ENCODE results near the gene C17orf58.

- TF ChIP-seq GATA2 (IDR thresholded peaks at IDR 0.05; ENCODE audit: low read depth, low read length) = no peak
- no peak for TF ChIP-seq GATA3 (IDR thresholded peaks at IDR 0.05; ENCODE audit: low read depth, low read length)
Observed at GRCh38 chr17:67992548-67993152, 3.6 kb downstream of the C17orf58 start.

All from SH-SY5Y (cell line).